ENCODE results near the gene ELP4.
"Not testable (repeated sequence)": the region's sequence is repeated elsewhere in the genome, so short reads cannot be mapped to it uniquely, and the experiment has no call there.

Gene ELP4

DNA sequence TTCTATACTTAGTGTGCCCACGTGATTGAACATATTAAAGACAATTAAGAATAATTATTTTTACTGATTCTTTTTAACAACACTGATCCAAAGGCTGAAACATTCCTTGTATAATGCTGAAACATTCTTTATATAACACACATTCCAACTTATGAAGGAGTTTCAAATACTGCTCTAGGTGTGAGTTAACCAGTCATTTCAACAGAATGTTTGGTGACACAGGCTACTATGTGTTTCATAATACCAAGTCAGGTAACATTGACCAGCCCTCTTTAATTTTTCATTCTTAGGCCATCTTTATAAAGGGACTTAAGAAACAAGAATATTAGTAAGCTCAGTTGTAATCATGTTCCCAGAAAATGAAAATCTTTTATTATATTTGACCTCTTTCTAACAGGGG is 136.6 kb downstream of the ELP4 start:
- no peak for DNase-seq (ENCODE audit: low read depth)

DNA sequence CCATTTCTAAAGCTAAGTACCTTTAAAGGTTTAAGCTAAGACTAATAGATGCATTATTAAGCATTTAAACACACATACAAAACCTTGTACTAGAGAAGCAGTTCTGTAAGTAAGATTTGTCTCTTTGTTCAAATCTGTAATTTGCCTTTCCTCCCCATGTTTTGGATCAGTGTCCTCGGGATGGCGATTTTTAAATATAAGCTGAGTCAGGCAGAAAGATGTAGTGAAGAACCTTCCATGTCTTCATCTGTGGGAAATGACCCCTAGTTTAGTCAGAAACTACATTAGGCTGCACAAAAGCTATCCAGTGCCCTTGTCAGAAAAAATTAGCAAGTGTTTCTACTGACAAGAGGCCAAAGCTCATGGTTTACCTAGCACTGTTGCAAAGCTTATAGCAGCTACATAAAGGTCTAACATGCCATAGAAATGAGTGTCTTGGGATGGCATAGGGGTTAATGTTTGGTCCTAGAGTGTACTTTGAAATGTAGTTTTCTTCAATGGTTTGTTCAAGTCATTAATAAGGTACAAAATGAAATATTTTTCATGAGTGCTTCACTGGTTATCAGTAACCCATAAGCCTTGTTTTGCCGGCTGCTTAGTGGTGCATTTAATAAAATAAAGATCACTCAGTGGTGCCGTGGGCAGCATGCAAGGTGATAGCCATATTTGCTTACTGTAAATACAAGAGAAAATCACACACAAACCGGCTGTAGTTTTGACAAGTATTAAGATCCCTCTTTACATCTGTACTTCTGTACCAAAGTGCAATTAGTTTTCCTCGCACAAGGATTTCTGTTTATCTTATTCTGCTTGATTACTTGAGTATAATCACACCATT is 139.8 kb downstream of the ELP4 start:
- no peak for DNase-seq (ENCODE audit: low read depth)

DNA sequence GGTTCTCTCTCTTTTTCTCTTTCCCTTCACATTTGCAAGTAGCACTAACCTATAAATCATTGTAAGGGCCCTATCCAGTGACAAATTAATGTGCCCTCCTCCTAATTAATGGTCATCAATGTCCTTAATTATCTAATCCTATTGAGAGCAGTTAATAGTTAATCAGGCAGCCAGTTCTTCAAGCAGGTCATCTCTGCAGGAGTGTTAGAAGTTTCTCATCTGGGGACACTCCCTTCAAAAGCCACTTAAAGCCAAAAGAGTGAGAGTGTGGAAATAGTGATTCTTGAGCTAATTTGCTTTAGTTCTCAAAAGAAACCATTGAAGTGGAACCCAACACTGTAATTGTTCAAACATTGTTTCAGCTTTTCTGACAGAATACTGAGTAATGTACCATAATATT is 141.6 kb downstream of the ELP4 start:
- no peak for DNase-seq (ENCODE audit: low read depth)

DNA sequence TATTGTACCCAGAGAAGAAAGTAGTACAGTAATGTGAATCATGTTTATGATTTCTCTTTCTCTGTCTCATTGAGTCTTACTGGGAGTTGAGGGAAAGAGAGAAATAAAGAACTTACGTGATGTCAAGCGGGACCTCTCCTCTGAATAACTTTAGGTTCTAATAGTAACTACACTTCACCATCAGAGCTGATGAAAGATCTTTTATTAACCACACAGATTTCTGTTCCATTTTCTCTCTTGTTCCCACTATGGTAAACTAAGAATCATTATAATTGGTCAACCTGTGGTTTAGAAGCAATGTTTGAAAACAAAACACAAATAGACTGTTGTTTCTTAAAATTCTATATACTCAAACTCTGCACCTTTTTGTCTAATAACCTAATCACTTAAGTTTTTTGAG is 142.3 kb downstream of the ELP4 start:
- DNase-seq (ENCODE audit: low read depth) = no peak

DNA sequence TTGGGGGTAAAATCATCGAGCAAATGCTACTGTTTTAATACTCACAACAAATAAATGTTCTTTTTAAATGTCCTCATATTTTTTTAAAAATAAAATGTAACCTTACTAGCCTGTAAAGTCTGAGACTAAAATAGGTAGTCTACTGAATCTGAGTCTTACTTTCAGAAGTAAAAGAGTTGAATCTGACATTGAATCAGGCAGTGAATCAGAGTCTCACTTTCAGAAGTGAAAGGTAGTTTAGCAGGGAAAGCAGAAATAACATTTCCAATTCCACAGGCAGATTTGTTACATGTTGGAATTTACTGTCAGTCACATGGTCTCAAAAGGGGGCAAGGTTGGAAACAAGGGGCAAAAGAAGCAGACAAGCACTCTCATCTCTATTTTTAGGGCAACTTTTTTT is 143.0 kb downstream of the ELP4 start:
- no peak for DNase-seq (ENCODE audit: low read depth)

DNA sequence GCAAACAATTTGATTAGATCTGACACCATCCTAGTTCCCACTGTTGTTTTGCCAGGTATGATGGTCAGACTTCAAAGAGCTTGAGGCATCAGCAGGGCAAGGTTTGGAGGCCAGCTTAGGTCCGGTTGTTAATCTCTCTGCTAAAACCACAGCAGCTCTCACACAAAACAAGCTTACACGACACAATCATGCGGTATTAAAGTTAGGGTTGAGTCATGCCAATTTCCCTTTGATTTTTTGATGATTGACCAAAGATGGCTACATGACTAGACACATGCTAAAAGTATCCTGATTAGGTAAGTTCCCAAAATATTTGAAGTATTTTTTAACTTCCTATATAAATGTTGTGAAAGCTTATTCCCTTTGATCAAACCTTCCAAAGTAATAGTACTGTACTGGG is 145.9 kb downstream of the ELP4 start:
- DNase-seq (ENCODE audit: low read depth) = no peak

DNA sequence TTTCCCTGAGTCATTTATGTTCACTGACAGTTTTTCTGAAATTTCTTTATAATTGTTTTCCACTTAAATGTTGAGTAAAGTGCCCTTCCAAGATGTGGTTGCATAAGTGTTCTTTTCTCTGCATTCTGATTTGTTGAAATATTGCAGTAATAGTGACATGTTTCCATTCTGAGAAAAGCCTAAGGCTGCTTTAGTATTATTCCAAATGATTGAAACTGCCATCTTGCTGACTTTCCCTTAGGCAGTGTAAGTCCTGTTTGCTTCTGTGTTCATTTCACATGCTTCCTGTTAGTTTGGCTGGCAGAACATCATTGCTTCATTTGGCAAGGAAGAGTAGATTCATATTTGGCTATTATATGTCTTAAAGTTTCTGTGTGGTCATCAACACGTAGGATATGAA is 146.5 kb downstream of the ELP4 start:
- no peak for DNase-seq (ENCODE audit: low read depth)

DNA sequence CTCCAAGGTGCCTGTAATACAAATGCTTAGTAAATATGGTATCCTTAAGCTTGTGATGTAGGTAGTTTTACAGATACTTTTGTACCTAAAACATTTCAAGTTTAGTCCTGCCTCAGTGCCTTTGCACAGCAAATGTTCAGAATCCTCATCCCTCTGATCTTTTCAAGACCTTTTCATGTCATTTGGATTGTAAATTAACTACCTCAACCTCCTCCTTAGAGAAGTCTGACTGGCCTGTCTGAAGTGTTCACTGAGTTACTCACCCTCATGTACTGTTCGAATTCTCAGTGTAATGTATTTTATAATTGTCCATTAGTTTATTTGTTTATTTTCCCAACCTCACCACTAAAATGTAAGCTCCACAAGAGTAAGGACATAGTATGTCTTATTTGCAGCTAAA is 147.5 kb downstream of the ELP4 start:
- DNase-seq (ENCODE audit: low read depth) = no peak

DNA sequence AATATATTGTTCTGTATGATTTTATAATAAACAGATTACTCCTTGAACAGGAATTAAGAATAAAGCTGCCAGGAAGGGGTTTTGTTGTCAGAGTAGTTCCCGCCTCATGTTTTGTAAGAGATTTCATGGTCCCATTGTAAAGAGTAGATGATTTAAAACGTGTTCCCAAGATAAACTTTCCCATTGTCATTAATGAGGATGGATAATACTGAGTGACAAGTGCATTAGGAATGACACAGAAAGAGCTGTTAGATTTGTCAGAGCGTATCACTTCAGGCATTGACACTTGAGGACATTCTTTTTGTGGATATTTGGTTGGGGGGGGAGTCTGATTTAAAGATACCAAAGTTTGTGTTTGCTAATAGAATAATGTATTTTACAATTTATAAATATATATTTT is 154.6 kb downstream of the ELP4 start:
- no peak for DNase-seq (ENCODE audit: low read depth)

DNA sequence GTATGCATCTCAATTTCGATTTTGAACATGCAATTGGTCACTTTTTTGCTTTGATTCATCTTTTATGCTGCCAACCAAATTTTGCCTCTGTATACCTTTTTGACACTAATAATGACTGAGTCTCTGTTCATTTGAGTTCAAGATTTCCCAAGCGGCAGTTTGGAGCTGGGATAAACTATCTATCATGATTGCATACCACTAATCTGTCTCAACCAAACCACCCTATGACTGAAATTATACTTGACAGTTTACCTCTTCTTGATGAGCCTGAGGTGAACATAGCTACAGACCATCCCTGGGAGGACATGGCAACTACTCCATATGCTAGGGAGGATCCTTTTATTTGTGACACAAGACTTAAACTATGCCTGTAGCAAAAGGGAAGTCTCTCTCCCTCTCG is 155.4 kb downstream of the ELP4 start:
- DNase-seq (ENCODE audit: low read depth) = no peak

DNA sequence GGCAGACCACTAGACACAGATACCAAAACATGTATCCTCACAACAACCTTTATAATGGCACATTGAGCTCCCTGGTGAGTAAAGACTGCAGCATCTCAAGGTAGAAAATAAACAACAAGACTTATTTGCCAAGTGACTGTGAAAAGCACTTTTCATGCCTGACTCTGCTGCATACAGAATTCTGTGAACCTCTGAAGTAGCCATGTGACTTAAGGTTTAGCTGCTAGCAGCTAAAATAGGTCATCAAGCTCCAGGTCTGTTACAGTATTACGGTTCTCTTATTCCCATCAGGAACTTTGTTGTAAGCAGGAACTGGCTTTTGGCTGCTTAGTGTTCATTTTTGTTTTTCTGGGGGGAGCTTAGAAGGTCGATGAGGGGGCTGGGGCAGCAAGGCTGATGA is 162.1 kb downstream of the ELP4 start:
- DNase-seq (ENCODE audit: low read depth) = no peak

DNA sequence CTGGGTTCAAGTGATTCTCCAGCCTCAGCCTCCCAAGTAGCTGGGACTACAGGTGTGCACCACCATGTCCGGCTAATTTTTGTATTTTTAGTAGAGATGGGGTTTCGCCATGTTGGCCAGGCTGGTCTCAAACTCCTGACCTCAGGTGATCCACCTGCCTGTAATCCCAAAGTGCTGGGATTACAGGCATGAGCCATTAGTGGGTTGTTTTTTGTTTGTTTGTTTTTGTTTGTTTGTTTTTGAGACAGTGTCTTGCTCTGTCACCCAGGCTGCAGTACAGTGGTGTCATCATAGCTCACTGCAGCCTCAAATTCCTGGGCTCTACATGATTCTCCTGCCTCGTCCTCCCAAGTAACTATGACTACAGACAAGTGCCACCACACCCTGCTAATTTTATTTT is 163.5 kb downstream of the ELP4 start:
- not testable (repeated sequence) for DNase-seq (ENCODE audit: low read depth)

DNA sequence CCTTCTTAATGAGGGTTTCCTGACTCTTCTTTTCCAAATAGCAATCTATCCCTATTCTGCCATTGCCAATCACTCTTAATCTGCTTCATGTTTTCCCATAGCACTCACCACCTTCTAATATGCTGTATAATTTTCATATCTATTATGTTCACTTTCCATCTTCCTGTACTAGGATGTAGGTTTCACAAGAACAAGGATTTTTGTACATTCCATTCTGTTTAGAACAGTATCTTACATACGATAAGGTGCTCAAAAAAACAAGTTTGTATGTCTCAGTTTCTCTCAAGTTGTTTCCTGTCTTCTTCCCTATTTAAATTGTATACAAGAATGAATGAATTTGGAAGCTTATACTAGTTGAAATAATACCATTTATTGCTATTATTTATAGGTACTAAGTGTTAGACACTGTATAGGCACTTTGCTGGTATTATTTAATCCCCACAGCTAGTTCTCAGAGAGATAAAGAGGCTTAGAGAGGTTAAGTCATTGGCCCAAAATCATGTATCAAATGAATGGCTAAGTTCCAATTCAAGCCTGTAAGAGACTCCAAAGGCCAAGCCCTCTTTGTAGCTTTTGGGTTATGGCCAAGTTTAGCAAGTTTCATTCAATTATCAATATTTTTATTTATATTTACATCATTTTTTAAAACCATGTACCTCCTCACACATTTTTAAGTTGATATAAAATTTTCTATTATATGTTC is 166.9 kb downstream of the ELP4 start:
- DNase-seq (ENCODE audit: low read depth) = no peak

DNA sequence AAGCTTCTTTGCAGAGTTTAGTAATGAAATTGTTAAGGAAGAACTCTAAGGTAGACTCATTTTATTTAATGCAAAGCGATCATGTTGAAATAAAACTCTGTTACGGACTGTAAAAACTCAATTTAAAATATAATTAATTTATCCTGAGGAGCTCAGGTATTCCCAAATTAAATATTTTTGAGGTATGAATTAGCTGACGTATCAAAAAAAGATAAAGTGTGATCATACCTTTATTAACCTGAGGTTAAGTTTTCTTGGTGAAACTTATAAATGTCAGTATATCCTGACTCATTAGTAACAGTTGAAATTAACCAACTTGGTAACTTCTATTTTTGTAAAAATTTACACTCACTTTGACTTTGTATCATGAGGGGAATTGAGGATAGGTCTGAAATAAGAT is 171.2 kb downstream of the ELP4 start:
- no peak for DNase-seq (ENCODE audit: low read depth)

DNA sequence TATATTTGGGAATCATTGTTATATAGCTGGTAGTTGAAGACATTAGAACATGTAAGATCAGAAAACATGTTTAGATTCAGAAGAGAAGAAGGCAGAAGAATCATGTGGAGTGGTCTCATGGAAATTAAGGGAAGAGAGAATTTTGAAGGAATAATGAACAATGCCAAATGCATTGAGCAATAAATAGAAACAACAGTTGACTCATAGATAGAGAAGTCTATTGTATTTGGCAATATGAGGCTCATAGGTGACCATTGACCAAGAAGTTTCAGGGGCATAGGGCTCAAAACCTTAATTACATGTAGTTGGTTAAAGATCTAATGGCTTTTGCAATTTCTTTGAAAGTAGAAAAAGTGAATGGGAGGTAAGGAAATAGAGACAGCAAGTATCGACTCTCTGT is 177.7 kb downstream of the ELP4 start:
- DNase-seq (ENCODE audit: low read depth) = no peak

DNA sequence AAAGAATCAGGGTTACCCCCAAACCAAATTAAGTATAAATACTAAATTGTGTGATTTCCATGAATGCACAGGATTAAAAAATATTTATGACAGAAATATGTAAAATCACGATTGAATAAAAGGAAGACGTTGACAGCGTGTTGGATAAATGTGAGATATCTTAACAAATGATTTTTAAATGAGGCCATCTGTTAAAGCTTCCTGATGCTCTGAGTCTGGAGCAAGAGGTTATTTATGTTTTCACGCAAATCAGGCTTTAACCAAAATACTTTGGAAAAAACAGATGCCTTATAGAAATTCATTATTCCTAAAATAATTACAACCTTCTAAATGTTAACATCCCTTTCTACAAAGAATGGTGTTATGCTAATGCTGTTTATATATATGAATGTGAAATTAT is 178.3 kb downstream of the ELP4 start:
- DNase-seq (ENCODE audit: low read depth) = no peak

DNA sequence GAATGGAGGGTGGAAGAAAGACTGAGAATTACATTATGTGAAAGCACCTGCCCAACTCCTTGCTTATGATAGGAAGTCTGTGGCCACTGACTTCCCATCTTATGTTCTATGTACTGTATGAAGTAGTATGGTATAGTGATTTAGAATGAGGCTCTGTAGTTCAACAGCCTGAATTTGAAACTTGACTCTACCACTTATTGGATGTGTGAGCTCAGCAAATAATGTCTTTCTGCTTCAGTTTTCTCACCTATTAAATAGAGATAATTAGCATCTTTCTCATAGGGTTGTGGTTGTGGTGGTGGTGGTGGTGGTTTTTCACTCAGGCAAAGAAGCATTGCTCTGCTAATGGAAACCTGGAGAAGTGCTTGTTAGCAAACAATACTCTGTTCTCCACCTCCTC is 180.0 kb downstream of the ELP4 start:
- DNase-seq (ENCODE audit: low read depth) = no peak

DNA sequence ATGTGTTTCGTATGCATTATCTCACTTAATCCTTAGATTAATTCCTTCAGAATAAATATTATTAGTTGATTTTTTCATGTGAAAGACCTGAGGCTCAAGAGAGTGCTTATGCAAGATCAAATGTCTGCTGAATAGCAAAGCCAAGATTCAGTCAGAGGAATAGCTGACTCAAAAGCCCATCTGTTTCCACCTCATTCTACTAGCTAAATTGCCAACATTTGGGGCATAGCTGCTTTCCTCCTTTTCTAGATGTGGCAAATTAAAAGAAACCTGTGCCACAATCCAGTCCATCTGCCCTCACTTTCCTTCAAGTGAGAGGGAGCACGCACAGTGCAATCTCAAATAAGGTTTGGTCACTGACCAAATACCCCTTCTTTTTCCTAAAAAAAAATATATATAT is 180.5 kb downstream of the ELP4 start:
- DNase-seq (ENCODE audit: low read depth) = no peak

DNA sequence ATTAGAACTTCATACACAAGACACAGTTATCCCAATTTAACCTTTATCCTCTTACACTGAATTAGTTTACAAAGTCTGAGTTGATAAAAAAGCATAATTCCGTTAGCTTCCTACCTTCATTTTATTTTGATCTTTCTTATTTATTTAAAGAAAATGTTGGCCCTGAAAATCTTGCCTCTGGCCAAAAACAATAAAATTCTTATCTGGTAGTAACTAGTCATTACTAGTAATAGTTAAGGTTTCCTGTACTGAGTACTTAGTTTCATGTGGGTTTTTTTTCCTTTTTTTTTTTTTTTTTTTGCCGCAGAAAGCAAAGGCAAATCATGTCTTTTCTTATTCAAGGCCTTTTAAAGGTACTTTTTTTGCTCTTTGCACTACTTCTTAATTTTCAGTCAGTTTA is 180.9 kb downstream of the ELP4 start:
- no peak for DNase-seq (ENCODE audit: low read depth)

DNA sequence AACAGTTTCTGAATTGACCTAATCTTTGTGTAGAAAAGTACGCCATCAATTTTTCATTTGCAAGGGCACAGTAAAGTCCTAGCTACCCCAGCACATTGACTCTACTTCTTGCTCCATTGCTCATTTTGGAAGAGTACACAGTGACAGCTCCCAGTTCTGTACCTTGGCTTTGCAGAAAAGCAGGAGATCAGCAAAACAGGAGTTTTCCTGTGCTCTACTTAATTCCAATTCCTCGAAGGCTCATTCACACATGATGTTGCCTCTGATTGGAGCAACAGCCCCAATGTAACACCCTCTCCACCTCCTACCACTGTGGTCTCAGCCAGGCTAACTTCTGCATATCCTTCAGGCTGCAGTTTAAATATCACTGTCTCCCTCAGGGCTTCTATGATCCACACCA is 182.9 kb downstream of the ELP4 start:
- no peak for DNase-seq (ENCODE audit: low read depth)

DNA sequence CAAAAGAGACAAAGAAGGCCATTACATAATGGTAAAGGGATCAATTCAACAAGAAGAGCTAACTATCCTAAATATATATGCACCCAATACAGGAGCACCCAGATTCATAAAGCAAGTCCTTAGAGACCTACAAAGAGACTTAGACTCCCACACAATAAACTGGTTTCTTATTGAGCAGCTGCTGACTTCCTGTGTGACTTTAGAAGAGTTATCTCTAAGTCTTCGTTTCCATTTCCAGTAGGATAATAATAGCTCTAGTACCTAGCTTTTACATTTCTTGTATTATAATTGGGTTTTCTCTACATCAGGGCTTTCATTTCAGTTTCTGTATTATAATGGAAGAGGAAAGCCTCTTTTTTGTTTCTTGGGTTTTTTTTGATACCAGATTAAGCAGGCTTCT is 187.5 kb downstream of the ELP4 start:
- not testable (repeated sequence) for DNase-seq (ENCODE audit: low read depth)

DNA sequence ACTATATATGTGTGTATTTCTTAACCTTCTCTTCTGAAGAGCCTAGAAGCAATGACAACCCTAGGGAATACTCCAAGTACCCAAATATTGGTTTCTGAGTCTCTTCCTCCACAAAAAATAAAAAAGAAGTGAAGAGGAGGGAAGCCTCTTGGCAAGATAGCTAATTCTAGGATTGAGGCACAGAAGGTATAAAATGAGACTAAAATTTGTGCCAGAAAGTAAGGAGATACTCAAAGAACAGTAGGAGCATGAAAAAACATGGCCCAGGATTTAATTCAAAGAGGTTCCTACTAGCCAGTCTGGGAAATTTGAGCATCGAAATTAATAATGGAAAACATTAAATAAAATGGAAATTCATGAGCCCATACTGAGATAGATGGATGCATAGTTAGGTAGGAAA is 189.5 kb downstream of the ELP4 start:
- no peak for DNase-seq (ENCODE audit: low read depth)

DNA sequence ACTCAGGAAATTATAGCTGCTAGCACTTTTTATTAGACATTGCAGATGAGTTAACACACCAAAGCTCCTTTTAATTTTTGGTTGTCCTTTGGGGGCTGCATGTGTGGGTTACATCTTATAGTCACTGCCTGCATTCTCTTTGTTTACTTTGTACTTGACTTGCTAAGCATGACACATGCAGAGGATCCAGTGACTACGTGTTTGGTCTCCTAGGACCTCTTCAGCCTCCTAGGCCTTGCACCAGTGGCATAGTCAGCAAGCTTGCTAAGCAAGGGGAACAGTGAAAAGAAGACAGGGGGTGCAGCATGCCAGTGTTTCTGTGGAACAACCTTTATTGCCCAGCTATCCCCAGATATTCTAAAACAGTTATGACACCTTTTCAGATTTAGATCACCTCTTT is 193.4 kb downstream of the ELP4 start:
- no peak for DNase-seq (ENCODE audit: low read depth)

DNA sequence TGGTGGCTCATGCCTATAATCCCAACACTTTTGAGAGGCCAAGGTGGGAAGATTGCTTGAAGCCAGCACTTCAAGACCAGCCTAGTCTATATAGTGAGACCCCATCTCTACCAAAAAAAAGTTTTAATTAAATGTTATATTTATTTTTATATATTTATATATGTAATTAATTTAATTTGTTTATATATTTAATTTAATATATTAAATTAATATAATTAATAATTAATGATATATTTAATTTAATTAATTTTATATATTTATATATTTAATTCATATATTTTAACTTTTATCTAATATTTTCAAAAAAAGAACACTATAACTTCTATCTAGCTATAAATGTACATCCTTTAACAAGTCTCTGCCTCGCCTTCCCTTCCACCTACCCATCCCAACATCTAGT is 196.8 kb downstream of the ELP4 start:
- no peak for DNase-seq (ENCODE audit: low read depth)

All from stimulated activated CD4-positive, alpha-beta T cell treated with anti-CD3 and anti-CD28 coated beads, Interleukin-2, amount 100 ng/mL, for 4 hours (primary cell).